Spleen (tissue), 11 donors: ENCODE results near the gene LRIT2. TPM values are rescaled to one million over a fixed set of nuclear protein-coding genes. Genes with fewer than 3 reads are reported as not detected.

Source experiments
- DNase-seq: peaks from one replicate; pipeline ENCODE4 v3.0.0-alpha.2; 2020
- H3K27ac ChIP-seq, 8 donors: fragments of 200-600 bp; sonication (generic) in 7 of 8; 1 replicate in 4 of 8; 2 replicates in 4 of 8; pipeline versions ENCODE4 v1.5.0 to v1.8.0; 2016 to 2021; ENCODE audit warnings: inconsistent platforms in 4 of 8, mild to moderate bottlenecking in 4 of 8, moderate library complexity in 1 of 8
- H3K27me3 ChIP-seq, 7 donors: fragments of 200-600 bp; sonication (generic) in 6 of 7; replicated peaks in 1 of 7; 1 replicate in 4 of 7; 2 replicates in 3 of 7; pipeline versions ENCODE4 v1.5.0 to v1.8.0; 2016 to 2021; ENCODE audit warnings: inconsistent platforms in 3 of 7, mild to moderate bottlenecking in 1 of 7
- H3K36me3 ChIP-seq, 6 donors: fragments of 200-600 bp; sonication (generic) in 5 of 6; 1 replicate in 4 of 6; 2 replicates in 2 of 6; pipeline versions ENCODE4 v1.5.0 to v1.8.0; 2016 to 2021; ENCODE audit warnings: inconsistent platforms in 2 of 6
- H3K4me1 ChIP-seq, 6 donors: fragments of 200-600 bp; sonication (generic) in 5 of 6; 1 replicate in 3 of 6; 2 replicates in 3 of 6; pipeline versions ENCODE4 v1.5.0 to v1.8.0; 2016 to 2021; ENCODE audit warnings: inconsistent platforms in 3 of 6
- H3K4me3 ChIP-seq, 8 donors: fragments of 200-600 bp; sonication (generic) in 7 of 8; 1 replicate in 4 of 8; 2 replicates in 4 of 8; pipeline versions ENCODE4 v1.5.0 to v1.8.0; 2016 to 2021; ENCODE audit warnings: inconsistent platforms in 4 of 8, mild to moderate bottlenecking in 4 of 8, moderate library complexity in 2 of 8
- H3K9me3 ChIP-seq, 8 donors: fragments of 200-600 bp; sonication (generic) in 7 of 8; 1 replicate in 4 of 8; 2 replicates in 4 of 8; pipeline versions ENCODE4 v1.5.0 to v1.8.0; 2016 to 2021; ENCODE audit warnings: inconsistent platforms in 4 of 8
- CTCF ChIP-seq, 11 experiments: fragments of 200-600 bp in 7 of 11; fragments of 450-650 bp in 4 of 11; sonication (generic) in 4 of 11; IDR thresholded peaks in 8 of 11; conservative IDR thresholded peaks in 3 of 11; 1 replicate in 7 of 11; 2 replicates in 4 of 11; pipeline versions ENCODE4 v1.4.0 to v1.8.0; 2016 to 2021; ENCODE audit warnings: antibody characterized with exemption in 11 of 11, inconsistent platforms in 4 of 11, mild to moderate bottlenecking in 1 of 11
- POLR2A ChIP-seq, 3 donors: fragments of 450-650 bp; IDR thresholded peaks; one replicate each; pipeline ENCODE4 v1.5.1; 2017; ENCODE audit warnings: antibody characterized with exemption in 3 of 3, mild to moderate bottlenecking in 1 of 3
- POLR2AphosphoS5 ChIP-seq, 3 donors: sonication (generic); formaldehyde crosslinking; IDR thresholded peaks; one replicate each; pipeline ENCODE4 v1.5.1; 2017; ENCODE audit warnings: antibody characterized with exemption in 3 of 3
- WGBS, 5 donors: extraction: QIAGEN DNeasy Blood & Tissue Kit in 3 of 5; methylation state at CpG; one replicate each; pipeline versions ENCODE4 v1.1.5 to v1.1.7; 2013 to 2018; 5-methylcytosine and 5-hydroxymethylcytosine counted together
- intact Hi-C: fragments of 100-400 bp; cut with DNase I; formaldehyde crosslinking; loops from one replicate; pipeline ENCODE4 v1.15.0; 2023; ENCODE audit warnings: low total_unique reads
- polyA plus RNA-seq, 3 donors: library from polyadenylated mRNA; stranded (reverse); fragments of 200-250 nt; gene quantifications; one replicate each; pipeline ENCODE4 v1.2.1, GENCODE V29; 2013
- total RNA-seq, 7 donors: library from RNA; depleted of rRNA in 3 of 7; stranded (reverse); fragments of >200 nt in 3 of 7; fragmentation: NEBNext Ultra II Directional in 4 of 7; extraction: Animal tissue kit (Norgen Biotek cat#: 25700) in 4 of 7; gene quantifications; one replicate each; pipeline versions ENCODE4 v1.1.0 to v1.2.1, GENCODE V29; 2016 to 2021
- donor health status: healthy with polysubstance abuse.
- donor health status: DM: no; HTN: no; CAD: no; lungs with moderate emphysema.
- donor health status: DM: no; HTN: no; CAD: no.
- donor health status: Bipolar disorder and iron deficiency.
- donor health status: healthy.
- donor health status: DM: no; HTN: no; CAD: no.
- donor health status: DM: yes; HTN: yes; CAD: no.

LRIT2 gene
- total and polyA plus RNA-seq, 10 donors: not detected

- Histone ChIP-seq H3K36me3 (no peaks in the 10 kb centered on the region), H3K4me3 (no peak overlapping the region), H3K27ac (no peak overlapping the region), H3K4me1 (no peaks in the 10 kb centered on the region), H3K9me3 (no peaks in the 10 kb centered on the region), H3K27me3 (peaks cover 0 to 10% (median 0%) of the 10 kb centered on the region in 7 donors)
- no peak for DNase-seq
- 88 to 97% (median 94%) methylated on average over 3 of the region's 3 CpGs for WGBS, 5 donors
- TF ChIP-seq POLR2AphosphoS5 (IDR thresholded peaks at IDR 0.05) (no peak), CTCF (IDR thresholded peaks at IDR 0.05 in 8 of 11, conservative IDR thresholded peaks at IDR 0.05 in 3 of 11) (no peak), POLR2A (IDR thresholded peaks at IDR 0.05) (no peak)
- intact Hi-C loops: no loop called here
Observed at GRCh38 chr10:84243759-84244158, 18.4 kb upstream of the LRIT2 start.

GRCh38 chr10:84241185-84241790, 15.9 kb upstream of the LRIT2 start, which contains the start of gene LRIT1:
Gene LRIT1 (minus strand): TSS chr10:84241546. CDS start chr10:84241439, 107 bp downstream.
- no peaks in the 10 kb centered on the region for H3K4me1 ChIP-seq
- 58 to 93% (median 85%) methylated on average over 2 to 13 of the region's 13 CpGs for WGBS, 5 donors
- no peaks in the 10 kb centered on the region for H3K36me3 ChIP-seq
- intact Hi-C loops: no loop called here
- no peak for TF ChIP-seq POLR2AphosphoS5 (IDR thresholded peaks at IDR 0.05)
- no peak within 1 kb of the TSS for H3K27ac ChIP-seq
- H3K9me3 ChIP-seq: no peaks in the 10 kb centered on the region
- H3K27me3 ChIP-seq: peaks cover 0 to 17% (median 5%) of the 10 kb centered on the region in 7 donors
- no peak within 1 kb of the TSS for H3K4me3 ChIP-seq
- no peak for DNase-seq

GRCh38 chr10:84238909-84239308, 13.6 kb upstream of the LRIT2 start:
- WGBS, 5 donors: 86 to 92% (median 89%) methylated on average over 3 of the region's 3 CpGs

GRCh38 chr10:84237199-84238051, 12.1 kb upstream of the LRIT2 start:
- Histone ChIP-seq H3K4me1 (no peaks in the 10 kb centered on the region), H3K27ac (no peak overlapping the region), H3K4me3 (no peak overlapping the region), H3K9me3 (no peaks in the 10 kb centered on the region), H3K36me3 (no peaks in the 10 kb centered on the region), H3K27me3 (peaks cover 0 to 35% (median 5%) of the 10 kb centered on the region in 7 donors)
- DNase-seq: no peak
- 51 to 63% (median 53%) methylated on average over 24 to 52 of the region's 52 CpGs for WGBS, 5 donors
- TF ChIP-seq POLR2A (IDR thresholded peaks at IDR 0.05): no peak
- TF ChIP-seq CTCF (IDR thresholded peaks at IDR 0.05 in 8 of 11, conservative IDR thresholded peaks at IDR 0.05 in 3 of 11): no peak
- TF ChIP-seq POLR2AphosphoS5 (IDR thresholded peaks at IDR 0.05): no peak
- intact Hi-C loops: no loop called here

More at GRCh38 chr10:84238909-84239308, 13.6 kb upstream of the LRIT2 start:
- Histone ChIP-seq H3K27me3 (peaks cover 0 to 26% (median 5%) of the 10 kb centered on the region in 7 donors), H3K4me1 (no peaks in the 10 kb centered on the region), H3K36me3 (no peaks in the 10 kb centered on the region), H3K9me3 (no peaks in the 10 kb centered on the region), H3K27ac (no peak overlapping the region), H3K4me3 (no peak overlapping the region)
- TF ChIP-seq POLR2A (IDR thresholded peaks at IDR 0.05) (no peak), POLR2AphosphoS5 (IDR thresholded peaks at IDR 0.05) (no peak), CTCF (IDR thresholded peaks at IDR 0.05 in 8 of 11, conservative IDR thresholded peaks at IDR 0.05 in 3 of 11) (no peak)
- DNase-seq: no peak
- intact Hi-C loops: no loop called here
